Renal cortex interstitium (tissue), 15 donors: ENCODE data around the gene CREG2. TPM values are rescaled to one million over a fixed set of nuclear protein-coding genes. Genes with fewer than 3 reads are reported as not detected.

Experiments
- DNase-seq, 11 donors: peaks; one replicate each; pipeline ENCODE4 v3.0.0-alpha.2; 2013; ENCODE audit warnings: low read depth in 9 of 11, low spot score in 4 of 11; ENCODE audit errors: extremely low read depth in 1 of 11
- long read RNA-seq, 16 experiments: transcript quantifications; one replicate each; lab custom pipeline, GENCODE V29; 2026
- polyA plus RNA-seq, 3 donors: library from polyadenylated mRNA; unstranded; fragments of 120-200 nt; gene quantifications; one replicate each; pipeline ENCODE4 v1.2.1, GENCODE V29; 2013; ENCODE audit not compliant: insufficient read length in 3 of 3

Gene CREG2, protein sequence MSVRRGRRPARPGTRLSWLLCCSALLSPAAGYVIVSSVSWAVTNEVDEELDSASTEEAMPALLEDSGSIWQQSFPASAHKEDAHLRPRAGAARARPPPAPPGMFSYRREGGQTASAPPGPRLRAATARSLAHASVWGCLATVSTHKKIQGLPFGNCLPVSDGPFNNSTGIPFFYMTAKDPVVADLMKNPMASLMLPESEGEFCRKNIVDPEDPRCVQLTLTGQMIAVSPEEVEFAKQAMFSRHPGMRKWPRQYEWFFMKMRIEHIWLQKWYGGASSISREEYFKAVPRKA
- 1 to 10 TPM in 1 of 3 donors, under 1 TPM in 2; 0.46 to 1.7 (median 0.98) TPM for polyA plus RNA-seq
- long read RNA-seq, donor 1, result 0 reads
- long read RNA-seq, donor 2, result 0 reads
- long read RNA-seq, donor 3, result 0 reads
- long read RNA-seq, donor 4, full-length matches to known transcripts, result 2 of 2 reads
- long read RNA-seq, donor 4, partial matches to known transcripts, result 0 of 2 reads
- long read RNA-seq, donor 4, other reads (novel, unspliced or antisense), result 0 of 2 reads
- long read RNA-seq, donor 5, result 0 reads
- long read RNA-seq, donor 6, result 0 reads
- long read RNA-seq, donor 7, result 0 reads
- long read RNA-seq, donor 8, partial matches to known transcripts, result 0 of 1 reads
- long read RNA-seq, donor 8, other reads (novel, unspliced or antisense), result 0 of 1 reads
- long read RNA-seq, donor 9, result 0 reads
- long read RNA-seq, donor 10, result 0 reads
- long read RNA-seq, donor 11, result 0 reads
- long read RNA-seq, donor 12, result 0 reads
- long read RNA-seq, donor 13, result 0 reads
- long read RNA-seq, donor 14, result 0 reads
- long read RNA-seq, donor 15, result 0 reads
- long read RNA-seq, donor 16, result 0 reads

DNA sequence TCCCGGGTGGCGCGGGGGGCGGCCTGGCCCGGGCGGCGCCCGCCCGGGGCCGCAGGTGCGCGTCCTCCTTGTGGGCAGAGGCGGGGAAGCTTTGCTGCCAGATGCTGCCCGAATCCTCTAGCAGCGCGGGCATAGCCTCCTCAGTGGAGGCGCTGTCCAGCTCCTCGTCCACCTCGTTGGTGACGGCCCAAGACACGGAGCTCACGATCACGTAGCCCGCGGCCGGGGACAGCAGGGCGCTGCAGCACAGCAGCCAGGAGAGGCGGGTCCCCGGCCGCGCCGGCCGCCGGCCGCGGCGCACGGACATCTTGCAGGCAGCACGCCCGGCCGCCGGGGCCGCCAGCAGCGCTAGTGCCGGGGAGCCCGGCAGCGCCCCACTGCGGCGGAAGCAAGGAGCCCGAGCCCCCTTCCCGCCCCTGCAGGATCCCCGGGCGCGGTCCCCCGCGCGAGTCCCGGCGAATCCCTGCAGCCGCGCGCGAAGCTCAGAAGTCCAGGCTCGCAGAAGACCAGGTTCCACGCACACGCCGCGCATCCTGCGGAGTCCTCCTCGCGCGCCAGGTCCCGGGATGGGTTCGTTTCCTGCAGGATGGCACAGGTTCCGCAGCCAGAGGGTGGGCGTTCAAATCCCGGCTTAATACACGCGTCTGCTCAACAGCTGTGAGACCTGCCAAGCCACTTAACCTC, at the start of gene CREG2:
TSS of gene CREG2 (minus strand) at position 353 of the 684 bp plus-strand sequence. CDS start at position 307, 46 bp downstream.
- DNase-seq, result peak in 10 of 11 donors; percentile 37 to 66 (median 54)

DNA sequence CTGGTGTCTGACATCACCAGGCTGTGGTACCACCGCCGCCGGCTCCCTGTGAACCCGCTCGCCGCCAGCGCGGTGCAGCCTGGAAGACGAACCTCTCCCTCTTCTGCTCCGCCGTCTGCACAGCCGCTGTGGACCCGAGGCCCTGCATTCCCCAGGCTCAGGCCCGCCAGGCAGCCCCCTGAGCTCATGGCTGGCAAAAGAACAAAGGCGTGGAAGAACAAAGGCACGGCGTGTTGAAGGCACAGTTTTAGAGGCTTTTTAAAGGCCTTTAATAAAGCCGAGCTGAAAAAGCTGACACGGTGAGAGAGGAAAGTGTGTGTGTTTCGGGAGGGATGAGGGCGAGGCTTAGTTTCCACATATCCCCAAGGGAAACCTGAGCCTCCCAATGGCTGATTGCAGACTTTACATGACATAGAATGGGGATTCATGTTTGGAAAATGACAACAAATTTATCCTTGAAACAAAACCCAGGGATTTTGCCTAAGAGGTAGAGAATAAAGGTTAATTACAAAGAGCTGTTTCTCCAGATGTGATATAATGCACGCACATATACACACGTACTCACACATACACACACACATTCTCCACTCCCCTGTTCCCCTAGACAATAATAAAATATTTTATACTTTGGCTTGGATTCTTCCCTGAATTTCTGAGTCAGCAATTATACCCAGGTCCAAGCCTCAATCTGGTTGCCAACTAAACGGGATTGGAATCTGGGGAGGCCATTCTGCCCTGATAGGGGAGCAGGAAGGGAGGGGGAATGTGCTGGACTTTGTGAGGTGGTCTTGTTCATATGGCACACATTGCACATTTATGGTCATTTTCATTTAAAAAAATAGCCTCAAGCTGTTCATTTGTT, 47.9 kb upstream of the CREG2 start:
- DNase-seq, result peak in 9 of 11 donors; percentile 21 to 41 (median 32)

DNA sequence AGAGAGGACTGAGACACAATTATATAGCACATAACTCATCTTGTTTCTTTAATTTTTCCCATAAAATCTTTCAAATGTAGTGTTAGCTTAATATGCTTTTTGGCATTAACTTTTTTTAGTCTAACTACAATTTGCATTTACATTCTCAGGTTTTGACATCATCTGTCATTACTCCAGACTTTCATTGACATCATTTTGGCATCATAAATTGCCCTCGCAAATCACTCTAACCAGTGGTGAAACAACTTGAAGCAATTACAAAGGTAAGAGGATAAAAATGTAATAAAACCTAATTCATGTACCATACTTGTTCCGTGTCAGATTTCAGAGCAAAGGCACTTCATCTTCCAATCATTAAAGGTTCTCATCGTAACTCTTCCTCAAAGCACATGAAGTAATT, 46.2 kb upstream of the CREG2 start:
- DNase-seq, result no peak

DNA sequence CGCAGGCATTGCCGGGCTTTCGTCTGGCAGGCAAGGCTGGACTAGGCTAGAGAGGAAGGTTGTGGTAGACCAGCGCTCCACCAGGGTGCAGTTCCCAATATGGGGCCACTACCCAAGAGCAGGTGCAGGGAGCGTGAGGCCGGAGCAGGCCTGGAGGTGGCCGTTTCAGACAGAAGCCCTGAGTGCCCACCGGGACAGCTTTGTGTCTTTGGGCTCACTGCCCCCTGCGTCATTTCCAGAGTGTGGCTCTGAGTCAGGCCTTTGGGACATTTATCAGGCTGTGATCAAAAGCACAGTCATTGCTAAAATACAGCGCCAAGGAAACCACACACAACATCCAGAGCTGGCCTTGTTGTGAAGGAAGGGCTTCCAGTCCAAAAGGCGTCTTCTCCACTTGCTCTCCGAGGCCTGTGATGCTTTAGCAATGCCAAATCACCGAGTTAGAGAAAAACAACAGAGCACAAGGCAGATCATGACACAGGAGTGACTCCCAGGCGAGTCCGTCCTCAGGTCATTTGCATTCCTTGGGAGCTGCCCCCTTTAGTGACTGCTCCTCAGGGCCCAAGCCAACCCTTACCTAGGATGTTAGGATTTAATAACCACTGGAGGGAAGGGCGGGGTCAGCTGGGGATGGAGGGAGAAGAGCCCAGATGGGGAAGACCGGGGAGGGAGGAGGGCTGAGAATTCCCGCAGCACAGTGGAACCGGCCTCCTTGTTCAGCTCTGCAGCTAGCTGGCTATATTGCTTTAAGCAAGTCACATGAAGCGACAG, 45.3 kb upstream of the CREG2 start:
- no peak for DNase-seq

DNA sequence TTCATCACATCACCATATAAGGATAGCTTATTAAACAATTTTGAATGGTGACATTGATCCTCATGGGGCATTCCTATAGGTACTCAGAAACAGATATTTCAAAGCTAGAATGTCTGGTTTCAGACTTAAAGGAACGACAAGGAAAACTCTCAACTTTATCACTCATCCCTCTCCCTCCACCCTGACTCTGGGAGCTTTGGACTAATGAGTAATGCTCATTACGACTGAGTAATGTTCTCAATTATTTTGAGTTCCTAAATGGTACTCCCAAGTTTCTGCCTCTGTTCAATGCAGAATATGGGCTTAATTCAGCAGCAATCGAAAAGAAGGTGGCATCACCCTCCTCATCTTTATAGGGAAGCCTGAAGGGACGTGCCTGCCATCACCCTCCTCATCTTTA, 44.2 kb upstream of the CREG2 start:
- no peak for DNase-seq

DNA sequence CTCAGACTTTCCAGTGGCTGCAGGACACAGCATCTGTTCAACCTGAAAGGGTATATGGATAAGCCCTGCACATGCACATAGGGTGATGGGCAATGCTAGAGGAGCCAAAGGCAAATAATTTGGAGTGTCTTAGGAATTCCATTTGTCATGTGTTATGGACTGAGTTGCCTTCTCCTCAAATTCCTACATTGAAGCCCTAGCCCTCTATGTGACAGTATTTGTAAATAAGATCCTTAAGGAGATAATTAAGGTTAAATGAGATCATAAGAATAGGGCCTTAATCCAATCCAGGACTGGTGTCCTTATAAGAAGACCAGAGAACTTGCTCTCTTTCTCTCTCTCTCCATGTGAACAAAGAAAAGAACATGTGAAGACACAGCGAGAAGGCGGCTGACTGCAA, 42.9 kb upstream of the CREG2 start:
- DNase-seq, result no peak

DNA sequence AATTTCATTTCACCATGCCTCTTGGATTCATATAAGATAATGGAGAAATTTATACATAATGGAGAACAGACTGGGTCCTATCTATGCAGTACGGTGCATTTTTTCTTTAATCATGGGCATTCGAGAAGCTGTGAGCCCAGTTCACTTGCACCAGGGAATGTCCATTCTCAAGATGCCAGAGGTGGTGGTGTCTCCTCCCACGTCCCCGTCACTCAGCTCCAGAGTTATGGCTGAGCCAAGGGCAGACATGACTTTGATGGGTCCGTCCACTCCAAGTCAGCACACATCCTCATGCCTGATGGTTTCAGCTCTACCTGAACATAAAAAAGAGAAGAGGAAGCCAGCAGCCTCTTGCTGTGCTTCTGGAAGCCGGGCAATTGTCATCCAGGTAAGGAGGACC, 42.1 kb upstream of the CREG2 start:
- DNase-seq, result no peak

DNA sequence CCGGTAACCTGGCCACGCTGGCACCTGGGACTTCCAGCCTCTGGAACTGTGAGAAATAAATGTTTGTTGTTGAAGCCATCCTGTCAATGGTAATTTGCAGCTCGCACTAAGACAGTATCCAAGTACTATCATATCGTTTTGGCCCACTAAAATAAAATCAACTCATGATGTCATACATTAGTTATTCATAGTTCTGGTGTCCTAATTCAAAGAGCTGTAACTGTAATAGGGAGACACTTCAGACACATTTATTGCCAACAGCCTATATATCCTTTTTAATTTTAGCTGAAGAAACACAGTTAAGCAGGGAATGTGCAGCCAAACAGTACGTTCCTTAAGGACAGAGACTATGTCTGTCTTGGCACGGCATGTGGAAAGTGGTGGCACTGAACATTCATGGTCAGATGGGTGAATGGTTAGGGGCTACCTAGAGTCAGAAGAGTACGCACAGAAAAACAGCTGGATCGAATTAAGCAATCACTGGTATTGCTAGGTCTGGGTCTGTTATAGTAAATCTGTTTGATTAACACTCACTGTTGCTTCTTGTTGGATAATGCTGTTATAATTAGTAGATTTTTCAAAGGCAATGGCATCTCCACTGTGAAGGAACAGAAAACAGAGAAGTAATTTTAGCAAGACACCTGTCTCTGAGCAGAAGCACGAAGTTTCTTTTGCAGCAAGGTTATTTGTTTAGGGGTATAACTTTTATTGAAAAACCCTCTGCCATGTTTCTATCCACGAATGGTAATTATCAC, 41.3 kb upstream of the CREG2 start:
- DNase-seq, result no peak

DNA sequence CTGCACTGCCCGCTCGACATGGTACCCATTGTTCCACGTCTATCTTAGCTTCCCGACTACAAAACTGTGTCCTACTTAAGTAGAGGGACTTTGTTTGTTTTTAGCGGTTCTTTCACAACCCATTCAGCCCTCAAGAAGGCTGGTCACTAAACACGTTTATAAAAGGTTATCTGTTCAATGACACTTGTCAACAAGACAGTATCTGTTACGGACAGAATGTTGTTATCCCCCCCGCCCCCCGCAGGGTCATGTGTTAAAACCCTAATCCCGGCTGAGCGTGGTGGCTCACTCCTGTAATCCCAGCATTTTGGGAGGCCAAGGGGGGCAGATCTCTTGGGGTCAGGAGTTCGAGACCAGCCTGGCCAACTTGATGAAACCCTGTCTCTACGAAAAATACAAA, 40.4 kb upstream of the CREG2 start:
- no peak for DNase-seq

DNA sequence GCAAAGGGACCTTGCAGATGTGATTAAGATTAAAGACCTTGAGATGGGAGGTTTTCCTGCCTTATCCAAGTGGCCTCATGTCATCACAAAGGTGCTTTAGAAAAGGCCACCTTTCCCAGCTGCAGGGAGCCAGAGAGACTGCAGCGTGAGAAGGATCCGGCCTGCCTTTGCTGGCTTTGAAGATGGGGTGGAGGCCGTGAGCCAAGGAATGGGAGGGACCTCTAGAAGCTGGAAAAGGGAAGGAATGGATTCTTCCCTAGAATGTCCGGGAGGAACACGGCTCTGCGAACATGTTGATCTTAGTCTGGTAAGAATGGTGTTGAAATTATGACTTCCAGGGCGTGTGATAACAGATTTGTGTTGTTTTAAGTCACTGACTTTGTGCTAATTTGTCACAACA, 39.9 kb upstream of the CREG2 start:
- no peak for DNase-seq

DNA sequence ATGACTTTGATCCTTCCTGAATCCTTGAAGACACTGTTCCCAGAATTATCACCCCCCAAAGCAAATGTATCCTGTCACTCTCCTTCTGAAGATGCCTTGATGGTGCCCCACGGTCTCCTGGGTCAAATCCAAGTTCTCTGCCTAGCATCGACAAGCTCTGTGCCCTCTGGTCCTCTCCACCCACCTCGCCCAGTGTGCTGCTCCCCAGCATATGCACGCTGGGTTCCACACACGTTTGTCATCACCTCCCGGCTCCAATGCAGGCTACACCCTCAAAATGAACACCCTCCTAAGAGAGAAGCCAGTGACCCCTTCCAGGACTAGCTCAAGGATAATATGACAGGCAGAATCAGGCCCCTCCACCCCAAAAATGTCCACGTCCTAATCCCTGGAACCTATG, 39.5 kb upstream of the CREG2 start:
- no peak for DNase-seq

DNA sequence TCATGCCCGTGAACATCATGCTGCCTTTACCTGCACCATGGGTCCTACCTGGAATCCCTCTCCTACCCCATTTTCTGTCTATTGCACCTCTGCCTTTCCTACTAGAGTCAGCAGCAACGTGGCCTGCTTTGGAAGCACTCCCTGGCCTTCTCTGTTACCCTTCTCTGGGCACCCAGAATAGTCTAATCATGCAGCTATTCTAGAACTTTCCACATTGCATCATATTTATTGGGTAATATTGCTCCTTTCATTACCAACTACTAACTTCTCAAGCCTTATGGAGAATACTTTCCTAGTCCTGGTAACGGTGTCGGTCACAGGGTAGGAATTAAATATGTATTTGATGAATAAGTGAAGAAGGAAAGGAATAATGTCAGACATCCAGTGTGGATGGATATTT, 33.3 kb upstream of the CREG2 start:
- no peak for DNase-seq

DNA sequence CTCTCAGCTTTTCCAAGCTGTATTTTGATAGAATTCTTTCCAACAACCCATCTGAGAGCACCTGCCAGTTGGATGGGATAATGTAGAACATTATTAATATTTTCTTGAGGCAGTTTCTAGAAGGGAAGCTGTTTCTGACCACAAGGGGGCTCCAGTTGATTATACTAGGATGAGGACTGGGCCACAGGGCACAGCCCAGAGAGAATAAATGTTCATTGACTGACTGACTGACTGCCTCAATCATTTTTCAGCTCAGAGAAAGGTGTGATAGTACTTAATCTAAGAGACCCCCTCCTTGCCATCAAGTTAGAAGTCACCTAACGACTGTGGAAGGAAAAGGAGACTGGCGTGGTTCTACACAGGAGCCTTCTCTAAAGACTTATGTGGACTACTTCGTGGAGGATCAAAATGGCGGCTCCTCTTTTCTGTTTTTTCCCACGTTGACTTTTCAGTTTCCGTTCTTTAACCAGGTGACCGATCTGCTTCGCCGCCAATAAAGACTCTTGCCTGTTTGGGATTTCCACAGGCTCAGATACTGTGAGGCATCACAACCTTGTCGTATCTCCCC, 31.9 kb upstream of the CREG2 start:
- peak in 2 of 11 donors; percentile 28 to 50 for DNase-seq

DNA sequence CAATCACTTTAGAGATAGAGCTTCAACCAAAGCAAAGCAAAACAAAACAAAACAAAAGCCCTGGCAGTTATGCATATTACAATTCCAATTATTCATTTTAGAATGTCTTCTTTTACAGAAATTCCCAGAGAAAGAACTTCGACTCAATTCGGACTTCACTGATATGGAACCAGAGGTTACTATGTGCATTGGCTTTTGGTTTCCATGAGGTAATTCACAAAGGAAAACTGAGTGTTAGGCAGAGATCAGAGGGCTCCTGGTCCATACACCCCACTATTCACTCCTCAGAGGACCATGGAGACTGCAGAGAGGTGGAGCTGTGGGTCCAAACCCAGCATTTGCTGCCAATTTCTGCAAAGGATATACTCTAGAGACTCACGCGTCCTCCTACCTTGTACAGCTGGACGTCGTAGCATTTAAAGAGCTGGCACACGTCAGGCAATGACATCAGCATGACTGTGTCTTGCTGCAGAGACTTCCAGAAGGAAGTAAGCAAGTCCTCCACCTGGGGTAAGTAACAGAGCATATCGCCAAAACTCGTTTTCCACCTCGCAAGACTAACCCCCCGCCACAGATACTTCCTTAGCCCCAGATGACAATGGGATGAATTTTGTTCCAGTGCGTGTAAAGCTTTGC, 31.3 kb upstream of the CREG2 start:
- DNase-seq, result no peak

DNA sequence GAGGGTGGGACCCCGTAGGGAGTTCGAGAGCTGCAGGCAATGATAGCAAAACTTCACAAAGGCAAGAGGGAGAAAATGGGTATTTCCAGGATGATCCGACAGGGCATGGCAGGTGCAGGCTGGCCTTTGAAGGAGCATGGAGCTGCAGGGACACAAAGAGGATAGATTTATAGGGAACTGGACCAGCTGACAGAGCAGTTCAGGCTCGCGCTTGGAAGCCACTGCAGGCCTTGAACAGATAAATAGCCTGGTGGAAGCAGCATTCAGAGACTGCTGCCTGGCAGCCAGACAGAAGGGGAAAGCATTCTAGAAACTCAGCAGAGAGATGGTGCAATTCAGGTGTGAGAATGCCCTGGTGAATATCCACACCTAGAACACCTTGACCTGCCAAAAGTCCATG, 29.3 kb upstream of the CREG2 start:
- no peak for DNase-seq

DNA sequence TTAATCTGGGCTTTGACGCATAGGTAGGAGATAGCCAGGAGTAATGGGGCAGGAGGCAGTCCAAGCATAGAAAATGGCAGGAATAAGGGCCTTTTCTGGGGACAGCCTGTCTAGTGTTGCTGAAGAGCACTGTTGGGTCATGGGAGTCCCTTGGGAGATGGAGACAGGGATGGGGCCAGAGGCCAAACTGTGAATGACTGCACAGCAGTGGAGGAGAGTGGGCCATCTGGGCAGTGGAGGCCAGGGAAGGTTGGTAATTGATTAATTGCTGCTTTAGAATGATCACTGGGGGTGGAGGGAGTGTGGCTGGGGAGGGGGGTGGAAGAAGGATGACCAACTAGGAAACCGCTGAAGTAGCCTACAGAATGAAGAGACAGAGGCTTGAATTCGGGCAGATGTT, 28.6 kb upstream of the CREG2 start:
- DNase-seq, result no peak

DNA sequence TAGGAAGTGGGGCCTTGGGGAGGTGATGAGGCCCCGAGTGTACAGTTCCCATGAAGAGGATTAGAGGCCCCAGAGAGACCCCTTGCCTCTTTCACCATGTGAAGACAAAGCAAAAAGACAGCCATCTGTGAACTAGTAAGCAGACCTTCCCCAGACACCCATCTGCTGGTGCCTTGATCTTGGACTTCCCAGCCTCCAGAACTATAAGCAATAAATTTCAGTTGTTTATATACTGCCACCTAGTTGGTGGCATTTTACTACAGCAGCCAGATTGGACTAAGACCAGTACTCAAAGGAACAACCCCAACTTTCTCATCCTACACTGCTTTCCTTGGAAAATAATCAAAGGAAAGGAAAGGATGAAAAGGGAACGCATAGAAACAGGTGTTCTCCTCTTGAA, 27.9 kb upstream of the CREG2 start:
- no peak for DNase-seq
